ENCODE results near the gene AVL9.
A peak's percentile ranks its signal among the peaks of the same experiment; 100 is the strongest.
"Not testable (repeated sequence)": the region's sequence is repeated elsewhere in the genome, so short reads cannot be mapped to it uniquely, and the experiment has no call there.

AVL9 gene

DNA sequence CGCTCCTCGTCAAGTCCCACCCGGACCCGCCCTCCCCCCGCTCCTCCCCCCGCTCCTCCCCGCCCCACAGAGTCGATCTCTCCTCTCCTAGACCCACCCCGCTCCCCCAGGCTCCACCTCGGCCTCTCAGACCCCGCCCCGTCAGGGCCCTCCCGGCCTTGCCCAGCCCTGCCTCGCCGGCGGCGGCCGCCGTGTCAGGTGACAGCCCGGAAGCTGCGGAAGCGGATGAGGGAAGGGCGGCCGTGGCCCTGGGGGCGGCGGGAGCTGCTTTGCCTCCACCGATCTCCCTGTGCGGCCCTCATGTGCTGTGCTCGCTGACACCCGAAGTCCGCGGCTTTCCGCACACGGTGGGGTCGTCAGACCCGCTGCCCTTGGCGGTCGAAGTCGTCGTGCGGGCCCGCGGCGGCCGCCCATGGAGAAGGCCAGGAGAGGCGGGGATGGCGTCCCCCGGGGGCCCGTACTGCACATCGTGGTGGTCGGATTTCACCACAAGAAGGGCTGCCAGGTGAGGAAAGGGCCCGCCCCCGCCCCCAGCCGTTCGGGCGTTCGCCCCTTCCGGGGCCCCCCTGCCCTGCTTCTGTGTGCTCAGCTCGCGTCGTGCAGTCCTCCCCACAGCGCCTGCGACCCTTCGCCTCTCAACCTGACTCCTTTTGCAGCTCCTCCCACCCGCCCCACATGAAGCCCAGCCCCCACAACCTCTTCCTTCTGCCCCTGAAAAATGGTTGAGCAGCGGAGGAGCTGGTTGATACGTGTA lies at the start of gene AVL9:
AVL9 (plus strand) TSS at position 192 of the 754 bp plus-strand sequence; CDS start at position 413, 221 bp downstream.
- Histone ChIP-seq H3K36me3 (ENCODE audit: control insufficient read depth in 1 of 2, insufficient read depth in 2 of 2, low read length in 2 of 2) (no peaks in the 10 kb centered on the region), H3K4me3 (ENCODE audit: low read depth in 1 of 2, low read length in 2 of 2) (peak within 1 kb of the TSS; percentile 76 to 98), H3K27me3 (ENCODE audit: low read depth, low read length) (no peaks in the 10 kb centered on the region), H3K9me3 (ENCODE audit: control insufficient read depth in 1 of 2, low read length in 2 of 2) (no peaks in the 10 kb centered on the region), H3K4me1 (ENCODE audit: control insufficient read depth in 1 of 2, insufficient read depth in 2 of 2, low read length in 2 of 2) (peaks cover 0 to 20% of the 10 kb centered on the region in 2 donors), H3K27ac (ENCODE audit: low read length) (peak within 1 kb of the TSS; percentile 95)

DNA sequence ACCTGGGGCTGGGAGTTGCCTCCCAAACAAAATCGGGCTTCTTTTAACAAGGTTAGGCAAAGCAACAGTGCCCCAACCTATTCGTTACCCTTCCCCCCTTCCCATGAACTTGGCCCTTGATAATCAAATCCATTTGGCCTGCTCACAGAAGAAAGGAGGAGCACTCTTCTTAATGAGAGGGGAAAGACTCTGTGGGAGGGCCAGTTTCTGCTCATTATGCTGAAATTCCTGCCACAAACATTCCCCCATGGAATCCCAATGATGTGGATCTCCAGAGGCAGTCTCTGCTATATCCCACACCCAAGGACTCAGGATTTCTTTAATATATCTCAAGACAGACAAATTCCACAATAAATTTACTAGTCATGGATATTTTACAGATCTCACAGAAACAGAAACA lies 48.1 kb upstream of the AVL9 start:
- H3K27me3 ChIP-seq (ENCODE audit: low read depth, low read length): no peaks in the 10 kb centered on the region
- no peaks in the 10 kb centered on the region for H3K4me1 ChIP-seq (ENCODE audit: control insufficient read depth in 1 of 2, insufficient read depth in 2 of 2, low read length in 2 of 2)
- H3K36me3 ChIP-seq (ENCODE audit: control insufficient read depth in 1 of 2, insufficient read depth in 2 of 2, low read length in 2 of 2): no peaks in the 10 kb centered on the region
- no peak overlapping the region for H3K27ac ChIP-seq (ENCODE audit: low read length)
- no peak overlapping the region for H3K4me3 ChIP-seq (ENCODE audit: low read depth in 1 of 2, low read length in 2 of 2)
- H3K9me3 ChIP-seq (ENCODE audit: control insufficient read depth in 1 of 2, low read length in 2 of 2): no peaks in the 10 kb centered on the region

DNA sequence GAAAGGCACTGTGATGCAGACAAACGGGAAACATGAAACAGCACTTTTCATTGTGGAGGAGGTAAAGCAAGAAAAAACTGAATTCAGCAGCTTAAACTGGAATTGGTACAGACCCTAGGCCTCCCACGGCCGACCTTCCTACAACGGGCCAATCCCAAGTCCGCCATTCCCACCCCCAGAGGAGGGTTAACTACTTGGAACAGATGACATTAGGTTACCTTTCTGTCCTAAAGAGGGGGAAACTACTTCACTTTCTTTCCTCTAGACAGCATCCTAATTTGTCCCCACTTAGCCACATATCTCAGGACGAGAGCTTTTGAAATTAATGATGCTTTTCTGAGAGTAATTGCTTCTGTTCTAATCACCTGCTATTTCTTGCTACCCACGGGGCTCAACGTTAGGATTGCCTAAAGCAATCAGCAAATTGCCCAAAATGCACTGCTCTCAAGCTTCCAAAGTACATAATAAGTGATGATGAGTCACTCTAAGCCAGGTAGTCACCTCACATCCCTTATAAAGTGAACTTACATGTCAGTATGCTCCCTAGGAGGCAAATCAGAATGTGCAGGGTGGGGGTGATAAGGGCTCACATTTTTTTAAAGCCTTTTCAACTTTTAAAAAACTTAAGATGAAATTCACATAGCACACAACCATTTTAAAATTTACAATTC lies 41.8 kb upstream of the AVL9 start:
- no peaks in the 10 kb centered on the region for H3K36me3 ChIP-seq (ENCODE audit: control insufficient read depth in 1 of 2, insufficient read depth in 2 of 2, low read length in 2 of 2)
- no peaks in the 10 kb centered on the region for H3K9me3 ChIP-seq (ENCODE audit: control insufficient read depth in 1 of 2, low read length in 2 of 2)
- no peaks in the 10 kb centered on the region for H3K27me3 ChIP-seq (ENCODE audit: low read depth, low read length)
- H3K4me3 ChIP-seq (ENCODE audit: low read depth in 1 of 2, low read length in 2 of 2): no peak overlapping the region
- H3K27ac ChIP-seq (ENCODE audit: low read length): no peak overlapping the region
- H3K4me1 ChIP-seq (ENCODE audit: control insufficient read depth in 1 of 2, insufficient read depth in 2 of 2, low read length in 2 of 2): no peaks in the 10 kb centered on the region

DNA sequence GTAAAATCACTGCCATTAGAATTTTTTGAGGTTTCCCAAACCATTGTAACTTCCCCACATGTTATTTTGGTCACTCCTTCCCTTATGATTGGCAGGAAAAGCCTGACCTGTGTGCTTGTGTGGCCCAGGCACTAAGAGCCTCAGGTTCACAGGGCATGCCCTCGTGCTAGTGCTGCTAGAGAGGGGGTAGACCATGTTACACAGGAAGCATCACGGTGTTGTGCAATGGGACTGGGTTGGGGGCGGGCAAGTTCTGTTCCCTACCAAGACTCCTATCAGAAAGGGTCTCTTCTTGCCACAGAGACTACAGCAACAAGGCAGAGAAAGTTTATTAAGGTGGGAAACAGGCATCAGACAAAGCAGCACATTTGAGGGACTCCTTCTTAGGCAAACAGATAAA lies 37.3 kb upstream of the AVL9 start:
- H3K36me3 ChIP-seq (ENCODE audit: control insufficient read depth in 1 of 2, insufficient read depth in 2 of 2, low read length in 2 of 2): no peaks in the 10 kb centered on the region
- H3K4me3 ChIP-seq (ENCODE audit: low read depth in 1 of 2, low read length in 2 of 2): no peak overlapping the region
- H3K27ac ChIP-seq (ENCODE audit: low read length): no peak overlapping the region
- H3K9me3 ChIP-seq (ENCODE audit: control insufficient read depth in 1 of 2, low read length in 2 of 2): no peaks in the 10 kb centered on the region
- no peaks in the 10 kb centered on the region for H3K4me1 ChIP-seq (ENCODE audit: control insufficient read depth in 1 of 2, insufficient read depth in 2 of 2, low read length in 2 of 2)
- no peaks in the 10 kb centered on the region for H3K27me3 ChIP-seq (ENCODE audit: low read depth, low read length)

DNA sequence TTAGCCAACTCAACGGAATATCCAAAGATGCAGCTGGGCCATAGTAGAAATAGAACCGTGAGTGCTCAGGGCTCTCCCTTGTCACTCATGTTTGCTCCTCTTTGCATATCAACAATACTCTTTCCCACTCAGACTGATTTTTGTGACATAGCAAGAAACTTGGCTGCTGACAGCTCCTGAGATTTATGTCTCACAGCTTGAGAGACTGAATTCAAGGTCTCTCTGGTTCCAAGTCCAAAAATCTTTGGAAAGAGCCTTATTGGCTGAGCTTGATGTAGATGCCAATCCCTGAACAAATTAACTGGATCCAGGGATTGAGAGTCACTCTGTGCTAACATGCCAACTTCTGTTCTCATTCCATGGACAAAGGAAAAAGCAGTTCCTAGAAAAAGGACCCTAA lies 35.5 kb upstream of the AVL9 start:
- no peaks in the 10 kb centered on the region for H3K27me3 ChIP-seq (ENCODE audit: low read depth, low read length)
- no peak overlapping the region for H3K4me3 ChIP-seq (ENCODE audit: low read depth in 1 of 2, low read length in 2 of 2)
- no peaks in the 10 kb centered on the region for H3K9me3 ChIP-seq (ENCODE audit: control insufficient read depth in 1 of 2, low read length in 2 of 2)
- H3K4me1 ChIP-seq (ENCODE audit: control insufficient read depth in 1 of 2, insufficient read depth in 2 of 2, low read length in 2 of 2): no peaks in the 10 kb centered on the region
- no peaks in the 10 kb centered on the region for H3K36me3 ChIP-seq (ENCODE audit: control insufficient read depth in 1 of 2, insufficient read depth in 2 of 2, low read length in 2 of 2)
- no peak overlapping the region for H3K27ac ChIP-seq (ENCODE audit: low read length)

DNA sequence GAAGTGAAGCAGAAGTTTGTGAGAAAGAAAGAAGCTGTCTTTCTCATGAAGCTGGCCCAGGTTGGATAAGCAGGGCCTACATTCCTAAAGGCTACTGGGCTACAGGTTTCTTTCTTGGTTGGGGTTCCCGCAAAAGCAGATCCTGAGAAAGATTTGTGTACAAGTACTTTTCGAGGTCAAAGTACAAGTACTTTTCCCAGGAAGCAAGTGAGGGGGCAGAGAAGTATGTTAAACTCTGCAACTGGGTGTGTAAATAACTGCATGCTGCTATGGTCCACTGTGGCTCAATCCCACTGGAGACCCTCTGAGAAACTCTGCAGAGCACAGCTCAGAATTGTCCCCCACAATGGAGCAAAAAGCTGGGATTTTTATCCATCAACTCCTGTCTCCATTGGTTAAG lies 33.8 kb upstream of the AVL9 start:
- Histone ChIP-seq H3K9me3 (ENCODE audit: control insufficient read depth in 1 of 2, low read length in 2 of 2) (no peaks in the 10 kb centered on the region), H3K27me3 (ENCODE audit: low read depth, low read length) (no peaks in the 10 kb centered on the region), H3K4me1 (ENCODE audit: control insufficient read depth in 1 of 2, insufficient read depth in 2 of 2, low read length in 2 of 2) (no peaks in the 10 kb centered on the region), H3K36me3 (ENCODE audit: control insufficient read depth in 1 of 2, insufficient read depth in 2 of 2, low read length in 2 of 2) (no peaks in the 10 kb centered on the region), H3K27ac (ENCODE audit: low read length) (no peak overlapping the region), H3K4me3 (ENCODE audit: low read depth in 1 of 2, low read length in 2 of 2) (no peak overlapping the region)

DNA sequence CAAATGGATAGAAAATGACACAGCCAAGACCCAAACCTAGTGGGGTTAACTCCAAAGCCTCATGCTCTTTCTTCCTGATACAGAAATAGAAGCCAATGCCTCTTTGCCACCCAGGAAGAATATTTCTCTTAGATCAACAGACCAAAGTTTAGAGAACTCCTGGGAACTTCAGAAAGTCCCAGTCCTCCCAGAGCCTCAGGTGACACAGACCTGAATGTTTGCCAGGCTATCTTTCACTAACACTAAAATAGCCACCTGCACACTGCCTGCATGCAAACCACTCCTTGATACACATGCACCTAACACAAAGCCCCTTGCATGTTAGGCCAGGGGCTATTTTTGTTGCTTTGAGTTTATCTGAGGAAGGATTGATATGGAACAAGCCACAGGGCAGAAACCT lies 32.8 kb upstream of the AVL9 start:
- H3K27ac ChIP-seq (ENCODE audit: low read length): no peak overlapping the region
- no peaks in the 10 kb centered on the region for H3K4me1 ChIP-seq (ENCODE audit: control insufficient read depth in 1 of 2, insufficient read depth in 2 of 2, low read length in 2 of 2)
- no peak overlapping the region for H3K4me3 ChIP-seq (ENCODE audit: low read depth in 1 of 2, low read length in 2 of 2)
- H3K27me3 ChIP-seq (ENCODE audit: low read depth, low read length): no peaks in the 10 kb centered on the region
- no peaks in the 10 kb centered on the region for H3K9me3 ChIP-seq (ENCODE audit: control insufficient read depth in 1 of 2, low read length in 2 of 2)
- no peaks in the 10 kb centered on the region for H3K36me3 ChIP-seq (ENCODE audit: control insufficient read depth in 1 of 2, insufficient read depth in 2 of 2, low read length in 2 of 2)

DNA sequence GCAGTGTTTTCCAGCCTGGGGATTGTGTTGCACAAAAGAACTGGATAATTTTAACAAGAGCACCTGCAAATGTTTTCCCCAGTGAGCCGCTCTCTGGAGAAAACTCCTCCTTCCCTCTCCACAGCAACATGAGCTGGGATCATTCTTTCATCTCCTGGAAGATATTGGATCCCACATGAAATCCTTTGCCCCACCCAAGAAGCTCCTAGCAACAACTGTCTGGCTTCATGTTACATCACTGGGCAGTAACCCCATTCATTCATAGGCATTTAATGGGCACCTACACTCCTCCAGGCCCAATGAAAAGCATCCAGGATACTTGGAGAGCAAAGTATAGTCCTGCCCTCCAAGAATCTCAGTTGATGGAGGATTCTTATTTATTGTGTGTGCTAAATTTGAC lies 32.3 kb upstream of the AVL9 start:
- Histone ChIP-seq H3K27ac (ENCODE audit: low read length) (no peak overlapping the region), H3K27me3 (ENCODE audit: low read depth, low read length) (no peaks in the 10 kb centered on the region), H3K4me1 (ENCODE audit: control insufficient read depth in 1 of 2, insufficient read depth in 2 of 2, low read length in 2 of 2) (no peaks in the 10 kb centered on the region), H3K36me3 (ENCODE audit: control insufficient read depth in 1 of 2, insufficient read depth in 2 of 2, low read length in 2 of 2) (no peaks in the 10 kb centered on the region), H3K9me3 (ENCODE audit: control insufficient read depth in 1 of 2, low read length in 2 of 2) (no peaks in the 10 kb centered on the region), H3K4me3 (ENCODE audit: low read depth in 1 of 2, low read length in 2 of 2) (no peak overlapping the region)

DNA sequence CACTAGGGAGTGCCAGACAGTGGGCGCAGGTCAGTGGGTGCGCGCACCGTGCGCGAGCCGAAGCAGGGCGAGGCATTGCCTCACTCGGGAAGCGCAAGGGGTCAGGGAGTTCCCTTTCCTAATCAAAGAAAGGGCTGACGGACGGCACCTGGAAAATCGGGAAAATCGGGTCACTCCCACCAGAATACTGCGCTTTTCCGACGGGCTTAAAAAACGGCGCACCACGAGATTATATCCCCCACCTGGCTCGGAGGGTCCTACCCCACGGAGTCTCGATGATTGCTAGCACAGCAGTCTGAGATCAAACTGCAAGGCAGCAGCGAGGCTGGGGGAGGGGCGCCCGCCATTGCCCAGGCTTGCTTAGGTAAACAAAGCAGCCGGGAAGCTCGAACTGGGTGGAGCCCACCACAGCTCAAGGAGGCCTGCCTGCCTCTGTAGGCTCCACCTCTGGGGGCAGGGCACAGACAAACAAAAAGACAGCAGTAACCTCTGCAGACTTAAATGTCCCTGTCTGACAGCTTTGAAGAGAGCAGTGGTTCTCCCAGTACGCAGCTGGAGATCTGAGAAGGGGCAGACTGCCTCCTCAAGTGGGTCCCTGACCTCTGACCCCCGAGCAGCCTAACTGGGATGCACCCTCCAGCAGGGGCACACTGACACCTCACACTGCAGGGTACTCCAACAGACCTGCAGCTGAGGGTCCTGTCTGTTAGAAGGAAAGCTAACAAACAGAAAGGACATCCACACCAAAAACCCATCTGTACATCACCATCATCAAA lies 30.5 kb upstream of the AVL9 start:
- not testable (repeated sequence) for H3K9me3 ChIP-seq (ENCODE audit: control insufficient read depth in 1 of 2, low read length in 2 of 2); H3K27me3 ChIP-seq (ENCODE audit: low read depth, low read length); H3K27ac ChIP-seq (ENCODE audit: low read length); H3K36me3 ChIP-seq (ENCODE audit: control insufficient read depth in 1 of 2, insufficient read depth in 2 of 2, low read length in 2 of 2); H3K4me3 ChIP-seq (ENCODE audit: low read depth in 1 of 2, low read length in 2 of 2); H3K4me1 ChIP-seq (ENCODE audit: control insufficient read depth in 1 of 2, insufficient read depth in 2 of 2, low read length in 2 of 2)

DNA sequence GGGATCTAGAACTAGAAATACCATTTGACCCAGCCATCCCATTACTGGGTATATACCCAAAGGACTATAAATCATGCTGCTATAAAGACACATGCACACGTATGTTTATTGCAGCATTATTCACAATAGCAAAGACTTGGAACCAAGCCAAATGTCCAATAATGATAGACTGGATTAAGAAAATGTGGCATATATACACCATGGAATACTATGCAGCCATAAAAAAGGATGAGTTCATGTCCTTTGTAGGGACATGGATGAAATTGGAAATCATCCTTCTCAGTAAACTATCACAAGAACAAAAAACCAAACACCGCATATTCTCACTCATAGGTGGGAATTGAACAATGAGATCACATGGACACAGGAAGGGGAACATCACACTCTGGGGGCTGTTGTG lies 25.3 kb upstream of the AVL9 start:
- not testable (repeated sequence) for H3K36me3 ChIP-seq (ENCODE audit: control insufficient read depth in 1 of 2, insufficient read depth in 2 of 2, low read length in 2 of 2); H3K9me3 ChIP-seq (ENCODE audit: control insufficient read depth in 1 of 2, low read length in 2 of 2); H3K27ac ChIP-seq (ENCODE audit: low read length); H3K4me3 ChIP-seq (ENCODE audit: low read depth in 1 of 2, low read length in 2 of 2); H3K27me3 ChIP-seq (ENCODE audit: low read depth, low read length); H3K4me1 ChIP-seq (ENCODE audit: control insufficient read depth in 1 of 2, insufficient read depth in 2 of 2, low read length in 2 of 2)

DNA sequence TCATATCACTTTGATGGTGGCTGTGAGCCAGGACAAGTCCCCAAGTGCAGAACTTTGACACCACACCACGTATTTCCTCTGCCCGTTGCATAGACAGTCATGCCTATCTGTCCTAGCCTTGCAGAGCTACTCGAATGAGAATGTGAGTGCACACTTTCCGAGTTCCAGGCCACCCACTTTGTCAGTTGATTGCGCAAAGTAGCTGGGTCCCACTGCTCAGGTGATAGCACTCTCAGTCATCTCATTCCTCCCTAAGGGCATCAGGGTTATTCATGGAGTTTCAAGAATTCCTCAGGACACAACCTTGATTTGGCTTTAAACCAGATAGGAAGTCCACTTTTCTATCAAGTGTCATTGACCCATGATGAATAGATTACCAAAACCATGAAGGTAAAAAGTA lies 24.4 kb upstream of the AVL9 start:
- Histone ChIP-seq H3K9me3 (ENCODE audit: control insufficient read depth in 1 of 2, low read length in 2 of 2) (no peaks in the 10 kb centered on the region), H3K27me3 (ENCODE audit: low read depth, low read length) (no peaks in the 10 kb centered on the region), H3K36me3 (ENCODE audit: control insufficient read depth in 1 of 2, insufficient read depth in 2 of 2, low read length in 2 of 2) (no peaks in the 10 kb centered on the region), H3K27ac (ENCODE audit: low read length) (no peak overlapping the region), H3K4me1 (ENCODE audit: control insufficient read depth in 1 of 2, insufficient read depth in 2 of 2, low read length in 2 of 2) (no peaks in the 10 kb centered on the region), H3K4me3 (ENCODE audit: low read depth in 1 of 2, low read length in 2 of 2) (no peak overlapping the region)
